Activated CD4-positive, CD25-positive, alpha-beta regulatory T cell (primary cell): ENCODE measurements around the gene GREB1.

Experiments used
- DNase-seq, 4 experiments: peaks; one replicate each; lab custom pipeline; 2025; lab: John Stamatoyannopoulos, UW

GREB1 gene

GRCh38 chr2:11508279-11508678, 25.6 kb upstream of the GREB1 start:
- DNase-seq = no peak

DNA sequence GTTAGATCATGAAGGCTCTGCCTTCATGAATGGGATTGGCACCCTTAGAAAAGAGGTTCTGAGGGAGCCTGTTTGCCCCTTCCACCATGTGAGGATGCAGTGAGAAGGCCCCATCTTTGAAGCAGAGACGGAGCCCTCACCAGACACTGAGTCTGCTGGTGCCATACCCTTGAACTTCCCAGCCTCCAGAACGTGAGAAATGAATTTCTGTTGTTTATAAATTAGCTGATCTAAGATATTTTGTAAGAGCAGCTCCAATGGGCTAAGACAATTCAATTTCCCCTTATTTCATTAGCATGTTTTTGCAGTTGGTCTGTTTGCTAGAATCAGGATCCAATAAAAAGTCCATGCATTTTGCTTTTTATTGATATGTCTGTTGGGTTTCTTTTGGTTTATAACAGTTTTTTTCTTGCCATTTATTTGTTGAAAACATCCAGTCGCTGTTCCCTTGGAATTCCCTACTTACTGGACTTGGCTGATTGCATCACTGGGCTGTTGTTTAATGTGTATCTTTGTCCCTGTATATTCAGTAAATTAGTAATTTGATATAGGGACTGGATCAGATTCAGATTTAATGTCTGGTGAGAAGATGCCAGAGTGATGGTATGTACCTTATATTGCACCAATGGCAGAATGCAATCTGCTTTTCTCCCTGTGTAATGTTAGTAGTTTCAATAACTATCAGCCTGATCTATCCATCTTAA, 24.0 kb upstream of the GREB1 start:
- no peak for DNase-seq

GRCh38 chr2:11512431-11512830, 21.4 kb upstream of the GREB1 start:
- DNase-seq = no peak

DNA sequence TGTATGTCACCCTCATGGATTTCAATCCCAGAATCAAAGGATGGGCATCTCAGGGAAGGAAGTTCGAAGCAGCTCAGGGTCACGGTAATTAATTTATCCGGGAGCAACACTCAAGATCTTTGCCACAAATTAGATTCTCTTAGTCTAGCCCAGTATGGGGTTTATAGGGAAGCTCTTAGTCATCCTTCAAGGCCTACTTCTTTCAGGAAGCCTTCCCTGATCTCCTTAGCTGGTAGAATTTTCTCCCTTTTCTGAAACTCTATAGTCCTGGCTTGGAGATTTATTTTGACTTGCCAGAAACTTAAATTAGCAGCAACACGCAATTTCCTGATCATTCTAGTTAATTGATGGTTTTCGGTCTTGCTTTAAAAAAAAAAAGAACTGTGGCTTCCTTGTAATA, 20.5 kb upstream of the GREB1 start:
- no peak for DNase-seq

- no peak for DNase-seq
Observed at GRCh38 chr2:11514081-11514730, 19.6 kb upstream of the GREB1 start.

- no peak for DNase-seq
Observed at GRCh38 chr2:11514904-11515303, 18.9 kb upstream of the GREB1 start.

DNA sequence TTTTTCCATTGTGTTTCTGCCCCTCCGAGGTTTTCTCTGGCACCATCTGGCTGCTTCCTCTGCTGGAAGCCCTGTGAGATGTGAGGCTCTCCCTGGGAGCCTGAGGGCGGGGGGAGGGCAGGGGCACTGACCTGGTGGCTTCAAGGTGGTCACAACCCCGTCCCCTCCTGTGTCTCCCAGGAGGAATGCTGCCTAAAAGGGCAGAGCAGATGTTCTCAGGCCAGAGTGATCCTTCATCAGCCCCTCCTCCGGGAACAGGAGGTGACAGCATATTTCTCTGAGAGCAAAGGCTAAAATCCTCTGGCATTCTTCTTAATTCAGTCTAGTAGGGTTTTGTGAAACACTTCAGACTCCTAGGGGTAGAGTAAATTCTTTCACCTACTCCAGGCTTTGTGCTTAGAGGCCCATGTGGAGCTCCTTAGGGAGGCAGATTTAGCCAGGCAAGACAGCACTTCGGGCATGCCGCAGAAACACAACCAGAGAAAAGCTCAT, 18.3 kb upstream of the GREB1 start:
- DNase-seq = no peak

DNA sequence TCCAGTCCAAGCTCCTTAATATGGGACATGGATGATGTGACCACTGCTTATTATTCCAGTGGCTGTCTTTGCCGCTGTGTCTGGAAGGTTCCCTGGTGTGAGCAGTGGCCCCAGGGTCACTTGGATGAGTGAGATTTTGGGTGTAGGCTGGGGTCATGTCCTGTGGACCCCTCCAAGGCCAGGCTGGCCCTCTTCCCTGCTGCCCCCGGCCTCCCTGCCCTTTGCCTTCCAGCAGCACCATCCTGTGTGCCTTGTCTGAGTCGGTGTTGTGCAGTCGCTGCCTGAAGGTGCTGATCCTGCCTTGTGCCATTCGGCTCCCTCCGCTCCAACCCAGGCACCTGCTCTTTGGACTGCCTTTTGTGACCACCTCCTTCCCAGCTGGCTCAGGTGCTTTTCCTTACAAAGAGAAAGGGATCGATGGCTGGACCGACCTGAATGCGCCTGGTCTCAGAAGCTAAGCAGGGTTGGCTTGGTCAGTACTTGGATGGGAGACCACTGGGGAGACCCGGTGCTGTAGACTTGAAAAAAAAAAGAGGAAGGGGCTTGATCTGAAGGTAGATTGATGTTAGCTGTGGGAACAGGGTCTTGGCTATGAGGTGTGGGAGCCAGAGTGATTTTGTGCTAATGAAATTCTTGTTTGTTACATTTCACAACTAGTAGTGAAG, 16.7 kb upstream of the GREB1 start:
- no peak for DNase-seq

DNA sequence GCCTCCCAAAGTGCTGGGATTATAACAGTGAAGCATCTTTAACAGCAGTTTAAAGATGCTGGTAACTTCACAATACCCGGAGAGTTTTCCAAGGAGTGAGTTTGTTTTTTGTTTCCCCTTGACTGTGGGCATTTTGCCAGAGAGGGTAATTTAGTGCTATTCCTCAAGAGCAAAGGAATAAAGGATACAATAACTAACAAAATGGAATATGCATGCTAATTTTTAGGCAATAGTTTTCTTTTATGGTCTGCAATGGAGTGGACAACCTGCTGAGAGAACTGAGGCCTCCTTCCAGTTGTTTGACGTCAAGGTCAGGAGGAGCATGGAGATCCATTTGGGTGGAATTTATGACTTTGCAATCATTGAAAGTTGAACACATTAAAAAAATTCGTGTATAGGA, 15.9 kb upstream of the GREB1 start:
- no peak for DNase-seq

DNA sequence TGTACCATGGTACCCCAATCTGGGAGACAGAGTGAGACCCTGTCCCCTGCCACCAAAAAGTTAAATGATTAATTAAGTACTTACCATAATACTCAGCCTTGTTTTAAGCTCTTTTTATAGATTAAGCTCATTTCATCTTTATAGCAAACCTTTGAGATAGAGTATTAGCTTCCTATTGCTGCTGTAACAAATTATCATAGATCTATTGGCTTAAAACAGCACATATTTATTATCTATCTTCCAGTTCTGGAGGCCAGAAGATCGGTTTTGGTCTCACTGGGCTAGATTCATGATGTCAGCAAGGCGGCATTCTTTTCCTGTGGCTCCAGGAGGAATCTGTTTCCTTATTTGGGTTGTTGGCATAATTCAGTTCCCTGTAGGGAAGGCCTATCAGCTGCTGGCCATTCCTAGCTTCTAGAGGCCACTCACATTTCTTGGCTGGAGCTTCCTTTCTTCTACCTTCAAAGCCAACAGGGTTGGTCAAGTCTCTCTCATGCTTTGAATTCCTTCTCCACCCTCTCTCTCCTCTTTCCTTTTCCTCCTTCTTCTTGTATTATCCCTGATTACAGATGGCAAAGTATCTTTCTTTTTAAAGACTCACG, 13.7 kb upstream of the GREB1 start:
- DNase-seq = no peak

- DNase-seq = no peak
Observed at GRCh38 chr2:11521775-11522174, 12.1 kb upstream of the GREB1 start.

GRCh38 chr2:11524470-11524869, 9.4 kb upstream of the GREB1 start:
- DNase-seq = no peak

GRCh38 chr2:11525762-11526161, 8.1 kb upstream of the GREB1 start:
- DNase-seq = no peak

DNA sequence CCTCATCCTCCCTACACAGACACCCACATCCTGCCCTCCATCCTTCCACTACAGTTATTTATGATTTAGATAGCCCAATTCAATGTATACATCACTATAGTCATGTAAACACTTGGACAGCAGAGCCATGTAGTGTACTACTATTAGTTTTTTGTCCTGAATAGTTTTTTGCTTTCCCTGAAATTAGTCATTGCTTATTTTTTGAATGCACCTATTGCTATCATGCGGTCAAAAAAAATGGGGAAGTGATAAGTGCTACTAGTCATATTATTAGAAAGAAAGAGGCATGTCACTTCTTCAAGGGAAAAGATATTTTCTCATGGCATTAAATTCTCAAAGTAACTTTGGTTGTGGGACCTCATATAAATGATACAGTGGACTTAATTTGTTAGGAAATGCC, 6.8 kb upstream of the GREB1 start:
- DNase-seq = no peak

- DNase-seq = no peak
Observed at GRCh38 chr2:11528228-11528627, 5.6 kb upstream of the GREB1 start.

DNA sequence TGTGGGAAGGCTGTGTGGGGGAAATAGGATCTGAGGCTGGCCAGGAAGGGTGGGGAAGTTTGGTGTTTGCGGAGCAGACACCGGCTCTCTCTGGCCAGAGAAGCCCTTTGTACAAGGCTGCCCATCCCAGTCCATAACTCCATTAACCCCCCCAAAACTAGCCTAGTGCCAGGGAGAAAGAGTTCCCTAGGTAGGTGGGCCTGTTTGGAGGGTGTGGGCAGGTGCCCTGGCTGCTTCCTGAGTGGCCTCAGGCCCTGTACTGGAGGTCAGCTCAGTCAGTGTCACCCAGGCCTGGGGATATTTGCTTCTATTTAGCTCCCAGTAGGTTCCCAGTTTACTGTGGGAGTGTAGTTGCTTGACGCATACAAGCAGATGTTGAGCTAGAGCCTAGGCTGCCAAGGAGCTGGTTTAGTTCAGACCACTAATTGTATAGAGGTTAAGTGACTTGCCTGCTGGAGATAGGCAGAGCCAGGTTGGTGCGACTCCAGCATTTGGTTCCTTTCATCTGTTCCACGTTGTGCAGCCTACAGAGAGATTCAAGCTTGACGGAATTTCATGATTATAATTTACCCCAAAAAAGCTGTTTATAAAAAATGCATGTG, 2.9 kb upstream of the GREB1 start:
- no peak for DNase-seq

GRCh38 chr2:11532416-11533055, 1.3 kb upstream of the GREB1 start:
- DNase-seq = no peak

- DNase-seq = no peak
Observed at GRCh38 chr2:11534071-11534745, 363 bp downstream of the GREB1 start.

GRCh38 chr2:11534746-11535484, 1.1 kb downstream of the GREB1 start:
- DNase-seq = no peak

- DNase-seq = no peak
Observed at GRCh38 chr2:11535899-11536344, 2.1 kb downstream of the GREB1 start.

- no peak for DNase-seq
Observed at GRCh38 chr2:11537951-11538350, 4.1 kb downstream of the GREB1 start.
